Duodenal mucosa (tissue), 2 donors: Measurements from ENCODE around the gene STPG4.
A peak's percentile ranks its signal among the peaks of the same experiment; 100 is the strongest.

Source experiments
- H3K27ac ChIP-seq: one replicate; pipeline ENCODE4 v1.7.0; 2013; ENCODE audit warnings: low read depth, low read length
- H3K27me3 ChIP-seq, 2 donors: one replicate each; pipeline ENCODE4 v1.7.0; 2013; ENCODE audit warnings: low read length in 2 of 2, control low read depth in 1 of 2; ENCODE audit not compliant: insufficient read depth in 2 of 2, control insufficient read depth in 1 of 2
- H3K36me3 ChIP-seq, 2 donors: one replicate each; pipeline ENCODE4 v1.7.0; 2013; ENCODE audit warnings: low read length in 2 of 2, control low read depth in 1 of 2; ENCODE audit not compliant: insufficient read depth in 2 of 2, control insufficient read depth in 1 of 2
- H3K4me1 ChIP-seq, 2 donors: one replicate each; pipeline ENCODE4 v1.7.0; 2013; ENCODE audit warnings: low read length in 2 of 2, control low read depth in 1 of 2; ENCODE audit not compliant: insufficient read depth in 2 of 2, control insufficient read depth in 1 of 2
- H3K4me3 ChIP-seq, 2 donors: one replicate each; pipeline ENCODE4 v1.7.0; 2013; ENCODE audit warnings: low read length in 2 of 2, low read depth in 1 of 2
- H3K9ac ChIP-seq, 2 donors: one replicate each; pipeline ENCODE4 v1.7.0; 2013; ENCODE audit warnings: low read length in 2 of 2, low read depth in 1 of 2
- H3K9me3 ChIP-seq, 2 donors: one replicate each; pipeline ENCODE4 v1.7.0; 2013; ENCODE audit warnings: low read length in 2 of 2, control low read depth in 1 of 2; ENCODE audit not compliant: control insufficient read depth in 1 of 2

STPG4 gene

GRCh38 chr2:47076126-47076506 is 79.0 kb downstream of the STPG4 start:
- Histone ChIP-seq H3K4me3 (no peak overlapping the region), H3K27ac (no peak overlapping the region), H3K27me3 (no peaks in the 10 kb centered on the region), H3K36me3 (peaks cover 0 to 14% of the 10 kb centered on the region in 2 donors), H3K9me3 (no peaks in the 10 kb centered on the region), H3K4me1 (peaks cover 56 to 69% of the 10 kb centered on the region in 2 donors), H3K9ac (no peak overlapping the region)

- no peak overlapping the region for H3K9ac ChIP-seq
- no peaks in the 10 kb centered on the region for H3K9me3 ChIP-seq
- peaks cover 0 to 14% of the 10 kb centered on the region in 2 donors for H3K36me3 ChIP-seq
- H3K4me3 ChIP-seq: no peak overlapping the region
- H3K27ac ChIP-seq: no peak overlapping the region
- peaks cover 56 to 69% of the 10 kb centered on the region in 2 donors for H3K4me1 ChIP-seq
- no peaks in the 10 kb centered on the region for H3K27me3 ChIP-seq
Observed at GRCh38 chr2:47075361-47076125, 79.6 kb downstream of the STPG4 start.

DNA sequence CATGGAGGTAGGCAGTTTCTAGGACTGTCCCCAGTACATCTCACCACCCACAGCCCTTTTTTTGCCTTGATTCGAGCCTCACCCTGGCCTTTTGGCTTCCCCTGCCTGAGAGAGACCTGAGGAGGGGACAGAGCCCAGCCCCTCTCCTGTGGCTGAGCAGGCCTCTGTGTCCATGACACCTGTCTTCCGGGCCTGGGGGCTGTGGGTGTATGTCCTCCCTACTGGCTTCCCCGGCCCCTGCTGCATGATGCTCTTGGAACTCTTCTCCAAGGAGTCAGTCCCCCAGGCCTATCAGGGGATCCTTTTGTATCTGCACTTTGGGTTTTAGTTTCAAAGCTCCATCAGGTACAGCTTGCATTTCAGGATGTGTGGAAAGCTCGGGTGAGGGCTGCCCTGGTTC is 80.4 kb downstream of the STPG4 start:
- Histone ChIP-seq H3K9me3 (no peaks in the 10 kb centered on the region), H3K9ac (no peak overlapping the region), H3K4me1 (peaks cover 56 to 71% of the 10 kb centered on the region in 2 donors), H3K4me3 (no peak overlapping the region), H3K27me3 (no peaks in the 10 kb centered on the region), H3K27ac (no peak overlapping the region), H3K36me3 (peaks cover 0 to 14% of the 10 kb centered on the region in 2 donors)

- Histone ChIP-seq H3K9me3 (no peaks in the 10 kb centered on the region), H3K27me3 (no peaks in the 10 kb centered on the region), H3K4me3 (no peak overlapping the region), H3K36me3 (peaks cover 0 to 14% of the 10 kb centered on the region in 2 donors), H3K9ac (peak overlapping the region in 1 of 2 donors; percentile 6), H3K27ac (no peak overlapping the region), H3K4me1 (peaks cover 61 to 73% of the 10 kb centered on the region in 2 donors)
Observed at GRCh38 chr2:47073641-47074040, 81.5 kb downstream of the STPG4 start.

DNA sequence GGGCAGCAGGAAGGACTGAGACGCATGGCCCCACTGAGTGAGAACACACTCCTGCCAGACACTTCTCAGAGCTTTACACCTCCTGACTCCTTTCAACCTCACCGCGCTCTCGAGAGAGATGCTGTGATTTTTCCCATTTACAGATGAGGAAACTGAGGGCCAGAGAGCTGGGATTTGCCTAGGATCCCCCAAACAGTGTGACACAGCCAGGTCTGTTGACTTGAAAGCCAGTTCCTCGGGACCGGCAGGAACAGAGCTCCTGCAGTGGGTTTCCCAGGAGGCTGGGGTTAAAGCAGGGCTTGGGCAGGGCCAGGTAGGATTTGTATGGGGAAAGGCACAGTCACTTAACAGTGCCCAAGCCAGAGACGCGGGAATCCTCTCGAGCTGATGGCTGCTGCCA is 81.9 kb downstream of the STPG4 start:
- Histone ChIP-seq H3K36me3 (peaks cover 0 to 15% of the 10 kb centered on the region in 2 donors), H3K27me3 (no peaks in the 10 kb centered on the region), H3K9ac (peak overlapping the region in 1 of 2 donors; percentile 6), H3K9me3 (no peaks in the 10 kb centered on the region), H3K27ac (peak overlapping the region; percentile 60), H3K4me1 (peaks cover 61 to 73% of the 10 kb centered on the region in 2 donors), H3K4me3 (no peak overlapping the region)

DNA sequence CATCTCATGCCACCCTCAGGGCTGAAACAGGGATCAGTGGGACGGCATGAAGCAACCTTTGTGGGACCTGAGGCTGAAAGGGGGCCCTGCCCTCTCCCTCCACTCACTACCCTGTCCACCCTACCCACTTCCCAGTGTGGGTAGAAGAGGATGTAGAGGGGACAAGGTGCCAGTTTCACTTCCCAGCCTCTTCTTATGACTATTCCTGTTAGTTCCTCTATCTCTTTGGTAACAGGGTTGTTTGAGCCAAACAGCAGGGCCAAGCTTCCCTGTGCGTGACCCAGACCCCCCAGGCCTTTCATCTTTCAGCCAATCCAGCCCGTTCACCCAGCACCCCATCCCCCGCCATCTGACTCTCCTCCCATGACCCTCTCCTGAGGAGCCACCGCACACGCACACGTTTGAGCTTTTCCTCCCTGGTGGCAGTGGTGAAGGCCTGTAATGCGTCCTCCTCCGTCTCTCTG is 82.3 kb downstream of the STPG4 start:
- H3K27me3 ChIP-seq: no peaks in the 10 kb centered on the region
- peaks cover 0 to 18% of the 10 kb centered on the region in 2 donors for H3K36me3 ChIP-seq
- H3K9ac ChIP-seq: peak overlapping the region in 1 of 2 donors; percentile 6
- H3K4me1 ChIP-seq: peaks cover 61 to 73% of the 10 kb centered on the region in 2 donors
- no peak overlapping the region for H3K4me3 ChIP-seq
- peak overlapping the region; percentile 60 for H3K27ac ChIP-seq
- H3K9me3 ChIP-seq: no peaks in the 10 kb centered on the region

DNA sequence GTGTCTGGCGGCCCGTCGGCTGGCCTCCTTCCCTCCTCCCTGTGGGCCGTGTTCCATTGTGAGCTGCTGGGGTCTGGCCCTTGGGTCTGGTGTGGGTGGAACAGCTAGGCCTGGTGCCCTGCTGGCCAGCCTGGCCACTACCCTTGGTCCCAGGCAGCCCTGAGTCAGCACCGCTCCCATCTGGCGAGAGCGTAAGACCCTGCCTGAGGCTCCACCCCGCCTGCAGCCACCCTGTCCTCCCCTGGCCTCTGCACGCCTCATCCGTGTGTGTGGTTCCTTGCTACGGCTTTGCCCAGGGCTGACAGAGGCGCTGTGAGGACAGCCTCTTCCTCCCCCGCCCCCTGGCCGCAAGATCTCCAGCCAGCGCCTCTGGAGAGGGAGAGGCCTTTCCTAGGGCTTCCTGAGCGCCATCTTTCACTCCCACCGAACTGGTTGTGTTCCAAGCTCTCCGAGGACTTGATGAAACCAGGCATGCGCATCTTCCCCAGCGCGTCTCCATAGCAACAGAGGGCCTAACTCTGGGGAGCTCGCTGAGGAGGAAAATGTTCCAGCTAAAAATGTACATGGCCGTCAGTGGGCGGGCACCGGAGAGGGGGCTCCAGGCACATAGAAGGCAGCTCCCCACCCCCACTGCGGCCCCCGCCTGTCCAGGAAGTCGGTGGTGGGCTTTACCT is 83.0 kb downstream of the STPG4 start:
- Histone ChIP-seq H3K9me3 (no peaks in the 10 kb centered on the region), H3K4me3 (no peak overlapping the region)

DNA sequence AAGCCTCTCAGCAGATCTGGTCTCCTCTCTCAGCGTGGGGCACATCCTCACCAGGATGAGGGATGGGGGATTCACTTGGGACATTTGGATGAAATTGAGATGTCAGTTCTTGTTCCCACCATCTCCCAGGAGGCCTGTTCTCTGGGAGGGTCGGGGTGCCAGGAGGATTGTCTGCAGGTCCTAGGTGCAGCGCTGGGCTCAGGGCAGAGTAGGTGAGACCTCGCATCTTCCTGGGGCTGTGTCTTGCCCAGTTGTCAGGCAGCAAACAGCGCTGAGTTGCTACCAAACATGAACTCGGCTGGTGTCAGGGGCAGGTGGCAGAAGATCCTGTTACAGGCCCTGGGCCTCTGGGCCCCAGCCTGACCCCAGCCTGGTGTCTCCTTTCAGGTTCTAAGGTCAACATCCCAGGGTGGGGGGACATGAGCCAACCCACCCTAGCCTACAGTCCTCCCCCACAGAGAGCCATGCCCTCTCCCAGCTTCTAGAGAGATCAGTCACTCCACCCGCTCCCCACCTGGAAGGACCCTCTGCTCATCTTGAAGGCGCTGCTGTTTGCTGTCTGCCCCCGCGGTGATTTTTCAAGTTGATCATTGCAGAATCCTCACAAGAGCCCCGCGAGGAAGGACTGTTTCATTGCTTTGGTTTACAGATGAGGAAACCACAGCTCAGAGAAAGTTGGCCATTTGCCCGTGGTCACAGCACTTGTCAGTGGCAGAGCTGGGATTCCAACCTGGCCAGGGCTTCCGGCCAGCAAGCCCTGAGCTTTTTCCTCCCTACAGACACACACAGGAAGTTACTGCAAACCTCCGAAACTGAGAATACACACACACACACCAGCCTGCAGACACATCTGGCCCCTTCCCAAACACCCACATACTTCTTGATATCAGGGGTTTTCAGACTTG is 83.9 kb downstream of the STPG4 start:
- no peak overlapping the region for H3K4me3 ChIP-seq
- H3K36me3 ChIP-seq: peaks cover 0 to 22% of the 10 kb centered on the region in 2 donors
- peak overlapping the region; percentile 78 for H3K27ac ChIP-seq
- H3K4me1 ChIP-seq: peaks cover 61 to 62% of the 10 kb centered on the region in 2 donors
- H3K9ac ChIP-seq: peak overlapping the region in 1 of 2 donors; percentile 40
- no peaks in the 10 kb centered on the region for H3K9me3 ChIP-seq
- H3K27me3 ChIP-seq: no peaks in the 10 kb centered on the region

More for the DNA sequence above, 83.0 kb downstream of the STPG4 start:
- peaks cover 61 to 68% of the 10 kb centered on the region in 2 donors for H3K4me1 ChIP-seq
- peaks cover 0 to 19% of the 10 kb centered on the region in 2 donors for H3K36me3 ChIP-seq
- peak overlapping the region in 1 of 2 donors; percentile 40 for H3K9ac ChIP-seq
- no peaks in the 10 kb centered on the region for H3K27me3 ChIP-seq
- H3K27ac ChIP-seq: peak overlapping the region; percentile 78

GRCh38 chr2:47070155-47070919 is 84.8 kb downstream of the STPG4 start:
- H3K27me3 ChIP-seq: no peaks in the 10 kb centered on the region
- peak overlapping the region; percentile 69 for H3K27ac ChIP-seq
- H3K9ac ChIP-seq: peak overlapping the region in 1 of 2 donors; percentile 33
- no peak overlapping the region for H3K4me3 ChIP-seq
- H3K36me3 ChIP-seq: peaks cover 0 to 23% of the 10 kb centered on the region in 2 donors
- peaks cover 70% of the 10 kb centered on the region in 2 donors for H3K4me1 ChIP-seq
- H3K9me3 ChIP-seq: no peaks in the 10 kb centered on the region
